Body of pancreas (tissue), 4 donors: ENCODE results near the gene TCHH. TPM values are rescaled to one million over a fixed set of nuclear protein-coding genes. Genes with fewer than 3 reads are reported as not detected.
"Not testable (repeated sequence)": the region's sequence is repeated elsewhere in the genome, so short reads cannot be mapped to it uniquely, and the experiment has no call there.

Source experiments
- ATAC-seq: fragments of 150-250 bp; one replicate; pipeline ENCODE4 v1.9.1; 2016
- DNase-seq, 4 donors: peaks; one replicate each; pipeline ENCODE4 v3.0.0-alpha.2; 2019
- H3K27ac ChIP-seq, 4 donors: fragments of 200-600 bp; sonication (generic); 1 replicate in 3 of 4; 2 replicates in 1 of 4; pipeline versions ENCODE4 v1.5.1 to v1.6.1; 2016 to 2019; ENCODE audit warnings: mild to moderate bottlenecking in 1 of 4, mixed read lengths in 1 of 4, moderate library complexity in 1 of 4
- H3K27me3 ChIP-seq, 2 donors: fragments of 200-600 bp; sonication (generic); one replicate each; pipeline ENCODE4 v1.6.0; 2016; ENCODE audit warnings: mild to moderate bottlenecking in 1 of 2
- H3K36me3 ChIP-seq, 2 donors: fragments of 200-600 bp; sonication (generic); replicated peaks in 1 of 2; 2 replicates each; pipeline ENCODE4 v1.5.1; 2016; ENCODE audit warnings: low read depth in 2 of 2; ENCODE audit not compliant: insufficient read depth in 1 of 2
- H3K4me1 ChIP-seq: fragments of 200-600 bp; sonication (generic); one replicate; pipeline ENCODE4 v1.6.0; 2016
- H3K4me3 ChIP-seq, 2 donors: fragments of 200-600 bp; sonication (generic); 1 replicate in 1 of 2; 2 replicates in 1 of 2; pipeline ENCODE4 v1.5.1; 2016 to 2019
- H3K9me3 ChIP-seq, 3 donors: fragments of 200-600 bp; sonication (generic); 1 replicate in 2 of 3; 2 replicates in 1 of 3; pipeline ENCODE4 v1.5.1; 2016
- CTCF ChIP-seq, 7 experiments: fragments of 450-650 bp in 4 of 7; fragments of 200-600 bp in 3 of 7; sonication (generic) in 3 of 7; IDR thresholded peaks; one replicate each; pipeline ENCODE4 v1.5.1; 2016 to 2019; ENCODE audit warnings: antibody characterized with exemption in 7 of 7
- POLR2A ChIP-seq, 3 donors: fragments of 450-650 bp; IDR thresholded peaks; one replicate each; pipeline ENCODE4 v1.6.1; 2016; ENCODE audit warnings: antibody characterized with exemption in 3 of 3, mild to moderate bottlenecking in 2 of 3
- WGBS, 2 donors: methylation state at CpG; one replicate each; pipeline ENCODE4 v1.1.5; 2017; 5-methylcytosine and 5-hydroxymethylcytosine counted together
- intact Hi-C: fragments of 100-400 bp; cut with DNase I; formaldehyde crosslinking; loops from one replicate; pipeline ENCODE4 v1.15.1; 2023
- total RNA-seq, 2 donors: library from RNA; depleted of rRNA; stranded (reverse); fragments of >200 nt; gene quantifications; one replicate each; pipeline ENCODE4 v1.1.0, GENCODE V29; 2016

Gene TCHH
- total RNA-seq, 2 donors from 2014 or later, result under 0.01 TPM; not detected in 1

- ATAC-seq (no peak), DNase-seq (no peak)
- Histone ChIP-seq H3K36me3 (no peaks in the 10 kb centered on the region), H3K9me3 (peaks cover 0 to 9% (median 0%) of the 10 kb centered on the region in 3 donors), H3K27me3 (no peaks in the 10 kb centered on the region), H3K4me1 (no peaks in the 10 kb centered on the region), H3K4me3 (no peak overlapping the region), H3K27ac (no peak overlapping the region)
- TF ChIP-seq POLR2A (IDR thresholded peaks at IDR 0.05) (no peak), CTCF (IDR thresholded peaks at IDR 0.05) (no peak)
- WGBS, 2 donors, result 60 to 66% methylated on average over 4 of the region's 4 CpGs
- intact Hi-C loops, result loop anchor here (10.0 kb wide), 1 partner anchor 309 kb away; no protein-coding TSS in a partner anchor
Observed at GRCh38 chr1:152145769-152146168, 30.5 kb upstream of the TCHH start.

GRCh38 chr1:152144674-152145183, 29.5 kb upstream of the TCHH start:
- not testable (repeated sequence) for H3K9me3 ChIP-seq, H3K27ac ChIP-seq, H3K27me3 ChIP-seq, ATAC-seq, H3K4me3 ChIP-seq, H3K4me1 ChIP-seq, H3K36me3 ChIP-seq, DNase-seq
- intact Hi-C loops, result loop anchor here (10.0 kb wide), 1 partner anchor 310 kb away; no protein-coding TSS in a partner anchor
- 77 to 100% methylated on average over 4 to 18 of the region's 25 CpGs for WGBS, 2 donors

- Histone ChIP-seq H3K27me3 (no peaks in the 10 kb centered on the region), H3K4me1 (no peaks in the 10 kb centered on the region), H3K27ac (no peak overlapping the region), H3K9me3 (peaks cover 0 to 8% (median 0%) of the 10 kb centered on the region in 3 donors), H3K4me3 (no peak overlapping the region), H3K36me3 (no peaks in the 10 kb centered on the region)
- DNase-seq (no peak), ATAC-seq (no peak)
- WGBS, 2 donors, result 35 to 39% methylated on average over 2 of the region's 2 CpGs
- intact Hi-C loops, result loop anchor here (10.0 kb wide), 1 partner anchor 311 kb away; no protein-coding TSS in a partner anchor
- TF ChIP-seq CTCF (IDR thresholded peaks at IDR 0.05), result no peak
- TF ChIP-seq POLR2A (IDR thresholded peaks at IDR 0.05), result no peak
Observed at GRCh38 chr1:152143150-152143887, 28.1 kb upstream of the TCHH start.

GRCh38 chr1:152141971-152142584, 26.8 kb upstream of the TCHH start:
- 0 to 3% methylated on average over 1 of the region's 1 CpG for WGBS, 2 donors
- no peaks in the 10 kb centered on the region for H3K27me3 ChIP-seq
- H3K4me1 ChIP-seq, result no peaks in the 10 kb centered on the region
- intact Hi-C loops, result loop anchor here (10.0 kb wide), 1 partner anchor 313 kb away; no protein-coding TSS in a partner anchor
- DNase-seq (peak; percentile 60 to 79 (median 74)), ATAC-seq (peak; percentile 47)
- no peaks in the 10 kb centered on the region for H3K9me3 ChIP-seq
- no peaks in the 10 kb centered on the region for H3K36me3 ChIP-seq
- TF ChIP-seq CTCF (IDR thresholded peaks at IDR 0.05), result peak; percentile 43 to 82 (median 73)
- TF ChIP-seq POLR2A (IDR thresholded peaks at IDR 0.05), result no peak
- no peak overlapping the region for H3K4me3 ChIP-seq
- H3K27ac ChIP-seq, result no peak overlapping the region

GRCh38 chr1:152137215-152137614, 22.0 kb upstream of the TCHH start:
- no peak overlapping the region for H3K4me3 ChIP-seq
- H3K27me3 ChIP-seq, result no peaks in the 10 kb centered on the region
- H3K4me1 ChIP-seq, result no peaks in the 10 kb centered on the region
- DNase-seq (no peak), ATAC-seq (no peak)
- H3K27ac ChIP-seq, result no peak overlapping the region
- H3K9me3 ChIP-seq, result no peaks in the 10 kb centered on the region
- intact Hi-C loops, result no loop called here
- no peaks in the 10 kb centered on the region for H3K36me3 ChIP-seq
- no peak for TF ChIP-seq POLR2A (IDR thresholded peaks at IDR 0.05)
- no peak for TF ChIP-seq CTCF (IDR thresholded peaks at IDR 0.05)
